ENCODE measurements around the gene SPACA7.

Gene SPACA7

DNA sequence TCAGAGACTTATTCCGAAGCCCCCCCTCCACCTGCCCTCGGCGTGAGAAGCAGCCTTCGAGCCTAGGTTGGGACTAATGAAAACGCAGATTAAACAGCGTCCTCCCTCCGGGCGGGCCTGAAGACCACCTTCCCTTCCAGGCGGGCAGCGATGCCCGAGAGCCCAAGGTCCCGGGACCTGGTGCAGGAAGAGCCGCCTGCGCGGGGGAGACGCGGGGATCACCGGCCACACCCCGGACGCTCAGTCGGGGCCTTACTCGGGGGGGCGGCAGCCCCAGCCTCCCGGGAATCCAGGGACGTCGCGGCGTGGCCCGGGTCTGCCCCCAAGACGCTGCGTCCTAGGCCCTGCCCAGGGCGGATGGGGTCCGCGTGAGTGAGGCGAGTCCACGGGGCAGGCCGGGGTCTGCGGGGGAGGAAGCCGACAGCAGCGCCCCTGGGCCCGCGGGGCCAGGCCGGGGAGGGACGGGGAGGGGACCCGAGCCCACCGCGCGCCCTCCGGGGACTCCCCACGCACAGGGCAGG lies 33.3 kb upstream of the SPACA7 start:
- TF ChIP-seq CTCF (IDR thresholded peaks at IDR 0.05; ENCODE audit: low read length, missing control alignments) = no peak
- no peak overlapping the region for H3K4me3 ChIP-seq (replicated peaks; ENCODE audit: low read depth, low read length)
- DNase-seq (ENCODE audit: low read depth) = no peak

DNA sequence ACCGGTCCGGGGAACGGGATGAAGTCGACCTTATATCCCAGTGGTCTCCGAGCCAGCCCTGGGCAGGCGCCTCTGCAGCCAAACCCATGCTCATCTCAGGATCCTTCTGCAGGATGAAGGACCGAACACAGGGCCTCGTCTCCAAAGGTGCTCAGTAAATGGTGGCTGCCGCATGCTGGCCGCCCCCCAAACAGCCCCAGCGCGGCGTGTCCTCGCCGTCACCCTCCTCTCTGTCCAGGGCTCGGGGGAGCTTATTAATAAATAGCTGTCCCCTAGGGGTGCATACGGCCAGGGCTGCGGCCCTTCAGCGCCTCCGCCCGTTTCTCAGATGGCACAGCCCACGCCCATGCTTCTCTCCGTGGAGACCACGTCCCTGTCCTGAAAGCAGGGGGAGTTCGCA lies 32.6 kb upstream of the SPACA7 start:
- TF ChIP-seq CTCF (IDR thresholded peaks at IDR 0.05; ENCODE audit: low read length, missing control alignments) = no peak
- H3K4me3 ChIP-seq (replicated peaks; ENCODE audit: low read depth, low read length) = no peak overlapping the region
- DNase-seq (ENCODE audit: low read depth) = no peak

DNA sequence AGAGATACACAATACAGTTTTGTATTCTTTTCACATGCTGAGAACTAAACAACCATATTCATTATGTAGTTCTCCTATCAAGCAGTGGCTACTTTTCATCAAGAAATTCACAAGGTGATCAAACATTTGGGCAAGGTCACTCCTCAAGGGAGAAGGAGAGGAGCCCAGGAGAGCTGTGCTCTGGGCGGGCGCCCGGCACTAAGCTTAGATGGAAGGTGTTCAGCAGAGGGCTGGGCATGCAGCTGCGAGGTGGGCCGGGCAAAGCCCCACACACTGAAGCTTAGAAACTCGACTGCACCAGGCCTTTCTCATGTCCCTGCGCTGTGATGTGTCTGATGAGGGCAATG lies 30.4 kb upstream of the SPACA7 start:
- no peak overlapping the region for H3K4me3 ChIP-seq (replicated peaks; ENCODE audit: low read depth, low read length)
- no peak for DNase-seq (ENCODE audit: low read depth)
- no peak for TF ChIP-seq CTCF (IDR thresholded peaks at IDR 0.05; ENCODE audit: low read length, missing control alignments)

DNA sequence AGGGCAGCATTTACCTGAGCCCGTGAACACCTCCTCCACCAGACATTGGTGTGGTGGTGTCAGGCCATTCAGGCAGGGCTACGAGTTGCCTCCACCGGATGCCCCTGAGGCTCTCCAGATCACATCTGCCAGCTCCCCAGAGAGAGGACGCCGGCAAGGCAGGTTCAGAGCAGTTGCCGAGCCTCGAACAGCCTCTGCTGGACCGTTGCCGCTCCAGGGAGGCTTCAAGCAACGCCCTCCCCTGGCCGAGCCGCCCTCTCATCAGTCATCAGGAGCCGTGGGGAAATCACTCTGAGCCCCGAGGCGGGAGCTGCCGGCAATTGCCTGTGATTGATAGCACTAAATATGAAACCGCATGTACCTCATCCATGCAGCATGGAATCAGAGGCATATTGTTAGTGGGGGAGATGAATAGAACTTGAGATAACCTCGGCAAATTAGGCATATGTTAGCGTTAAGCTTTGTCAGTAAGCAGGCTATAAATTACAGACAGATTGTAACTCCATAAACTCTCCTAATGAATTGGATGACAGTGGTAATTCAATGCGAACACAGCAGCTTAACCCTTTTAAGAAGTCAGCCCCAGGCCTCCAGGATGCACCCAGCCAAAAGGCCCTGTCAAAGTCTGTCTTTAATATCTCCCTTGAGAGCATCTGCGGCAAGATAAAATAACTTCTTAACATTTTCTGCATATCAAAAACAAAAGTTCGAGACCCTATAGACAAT lies 29.8 kb upstream of the SPACA7 start:
- H3K4me3 ChIP-seq (replicated peaks; ENCODE audit: low read depth, low read length) = no peak overlapping the region
- TF ChIP-seq CTCF (IDR thresholded peaks at IDR 0.05; ENCODE audit: low read length, missing control alignments) = no peak
- no peak for DNase-seq (ENCODE audit: low read depth)

DNA sequence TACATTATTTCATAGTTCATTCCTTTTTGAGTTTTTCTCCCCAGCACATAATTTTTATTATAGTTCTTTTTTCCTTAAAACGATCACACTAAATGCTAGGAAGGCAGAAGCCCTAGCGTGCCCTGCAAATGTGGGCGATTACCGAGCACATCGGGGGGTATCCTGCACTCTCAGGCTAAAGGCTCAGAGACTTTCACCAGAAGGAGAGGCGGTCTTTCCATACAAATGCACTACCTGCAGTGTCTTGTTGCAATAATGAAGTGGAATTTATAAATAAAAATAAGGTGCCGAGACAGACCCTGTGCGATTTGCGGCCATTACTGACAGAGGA lies 29.3 kb upstream of the SPACA7 start:
- TF ChIP-seq CTCF (IDR thresholded peaks at IDR 0.05; ENCODE audit: low read length, missing control alignments) = no peak
- no peak for DNase-seq (ENCODE audit: low read depth)
- H3K4me3 ChIP-seq (replicated peaks; ENCODE audit: low read depth, low read length) = no peak overlapping the region

DNA sequence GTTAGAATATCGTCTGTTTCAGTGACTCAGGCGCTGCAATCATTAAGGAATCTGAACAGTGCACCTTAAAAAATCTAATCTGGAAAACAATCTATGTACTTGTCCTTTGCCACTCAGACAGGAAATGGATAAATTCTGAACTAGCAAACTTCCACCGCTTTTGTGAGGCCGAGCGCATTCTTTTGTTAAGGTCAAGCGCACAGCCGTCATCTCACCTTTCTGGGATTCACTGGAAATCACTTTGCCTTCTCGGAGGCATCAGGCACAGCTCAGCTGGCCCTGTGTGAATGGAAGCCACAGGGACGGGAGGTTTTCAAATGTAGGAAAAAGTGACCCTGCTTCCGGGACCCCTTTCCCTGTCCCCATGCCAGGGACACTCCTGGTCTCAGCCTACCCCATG lies 28.2 kb upstream of the SPACA7 start:
- no peak overlapping the region for H3K4me3 ChIP-seq (replicated peaks; ENCODE audit: low read depth, low read length)
- no peak for DNase-seq (ENCODE audit: low read depth)
- TF ChIP-seq CTCF (IDR thresholded peaks at IDR 0.05; ENCODE audit: low read length, missing control alignments) = no peak

Measured in fibroblast of pulmonary artery (primary cell).